Activated CD8-positive, alpha-beta memory T cell treated with anti-CD3 and anti-CD28 coated beads, Interleukin-2, amount 50 U/mL, for 24 hours (primary cell): ENCODE data around the gene AXL.
A peak's percentile ranks its signal among the peaks of the same experiment; 100 is the strongest.
"Not testable (repeated sequence)": the region's sequence is repeated elsewhere in the genome, so short reads cannot be mapped to it uniquely, and the experiment has no call there.

Source experiments
- DNase-seq: peaks from one replicate; pipeline ENCODE4 v3.0.0-alpha.2; 2020; ENCODE audit errors: extremely low read depth

Gene AXL

GRCh38 chr19:41218615-41219507 lies at the start of gene AXL:
AXL (plus strand) TSS chr19:41219223; CDS start chr19:41219393, 170 bp downstream.
- DNase-seq = no peak

- DNase-seq = no peak
Measured at GRCh38 chr19:41172297-41173164, 46.5 kb upstream of the AXL start.

- no peak for DNase-seq
Measured at GRCh38 chr19:41174297-41174928, 44.6 kb upstream of the AXL start.

- peak; percentile 4 for DNase-seq
Measured at GRCh38 chr19:41175801-41176777, 42.9 kb upstream of the AXL start.

GRCh38 chr19:41180173-41180572 lies 38.9 kb upstream of the AXL start:
- DNase-seq = not testable (repeated sequence)

GRCh38 chr19:41186971-41187883 lies 31.8 kb upstream of the AXL start:
- DNase-seq = no peak

- DNase-seq = no peak
Measured at GRCh38 chr19:41187884-41188279, 31.1 kb upstream of the AXL start.

- no peak for DNase-seq
Measured at GRCh38 chr19:41189425-41190065, 29.5 kb upstream of the AXL start.

GRCh38 chr19:41192574-41193429 lies 26.2 kb upstream of the AXL start, which contains the start of gene CYP2S1:
CYP2S1 (plus strand) TSS chr19:41193219; CDS start chr19:41193265, 46 bp downstream.
- DNase-seq = no peak

GRCh38 chr19:41193430-41194156 lies 25.4 kb upstream of the AXL start:
- no peak for DNase-seq

- DNase-seq = no peak
Measured at GRCh38 chr19:41194157-41194552, 24.9 kb upstream of the AXL start.

GRCh38 chr19:41195675-41196497 lies 23.1 kb upstream of the AXL start:
- no peak for DNase-seq

GRCh38 chr19:41198559-41198958 lies 20.5 kb upstream of the AXL start:
- no peak for DNase-seq

GRCh38 chr19:41203371-41203770 lies 15.7 kb upstream of the AXL start:
- DNase-seq = no peak

- peak; percentile 54 for DNase-seq
Measured at GRCh38 chr19:41204338-41204737, 14.7 kb upstream of the AXL start.

- no peak for DNase-seq
Measured at GRCh38 chr19:41205995-41206394, 13.0 kb upstream of the AXL start.

GRCh38 chr19:41206456-41206855 lies 12.6 kb upstream of the AXL start:
- DNase-seq = no peak
